HG02798 (cell line): Measurements from ENCODE around the gene HECW1.
A peak's percentile ranks its signal among the peaks of the same experiment; 100 is the strongest.
"Not testable (repeated sequence)": the region's sequence is repeated elsewhere in the genome, so short reads cannot be mapped to it uniquely, and the experiment has no call there.

ENCODE experiments used
- ATAC-seq: cut with Tn5 transposase; IDR thresholded peaks from one replicate; pipeline ENCODE4 v1.9.1; 2021; ENCODE audit warnings: mild to moderate bottlenecking; ENCODE audit not compliant: unreplicated experiment, poor library complexity

The HECW1 gene

DNA sequence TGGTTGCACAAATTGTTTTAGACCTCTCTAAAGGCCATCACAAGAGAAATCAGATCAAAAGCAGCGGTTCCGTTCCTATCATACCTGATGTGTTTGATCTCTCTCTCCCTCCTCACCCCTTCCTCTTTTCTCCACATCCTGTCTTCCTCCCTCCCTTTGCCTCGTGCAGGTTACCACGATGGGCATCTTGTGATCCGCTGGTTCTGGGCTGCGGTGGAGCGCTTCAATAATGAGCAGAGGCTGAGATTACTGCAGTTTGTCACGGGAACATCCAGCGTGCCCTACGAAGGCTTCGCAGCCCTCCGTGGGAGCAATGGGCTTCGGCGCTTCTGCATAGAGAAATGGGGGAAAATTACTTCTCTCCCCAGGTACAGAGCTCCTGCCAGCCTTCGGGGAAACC lies 442.0 kb downstream of the HECW1 start:
- no peak for ATAC-seq

DNA sequence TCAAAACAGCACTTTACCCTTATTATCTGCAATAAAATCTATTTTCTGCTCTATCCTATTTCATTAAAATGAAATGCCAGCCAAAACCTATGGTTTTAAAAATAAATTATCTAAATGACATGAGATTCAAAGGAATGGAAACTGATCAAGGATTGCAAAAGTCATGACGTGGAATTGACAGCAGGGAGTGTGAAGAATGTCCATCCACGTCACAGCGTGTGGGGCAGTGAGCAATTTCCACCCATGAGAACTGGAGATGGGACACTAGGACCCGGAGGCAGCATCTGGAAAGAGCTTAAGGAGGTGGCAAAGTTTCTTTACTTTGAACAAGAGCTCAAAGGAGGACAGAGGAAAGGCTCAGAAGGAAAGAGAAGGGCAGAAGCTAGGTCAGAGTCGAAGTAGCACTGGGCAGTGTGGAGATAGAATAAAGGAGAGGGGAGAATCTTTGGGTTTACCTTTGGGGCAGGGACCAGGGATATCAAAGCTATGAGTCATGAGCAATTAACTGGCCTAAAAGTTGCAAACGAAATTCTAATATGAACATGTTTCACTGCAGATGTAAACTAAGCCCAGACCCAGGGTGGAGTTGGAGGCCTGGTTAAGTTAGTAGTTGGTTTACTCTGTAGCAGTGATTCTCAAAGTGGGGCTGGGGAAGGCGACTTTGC lies 445.5 kb downstream of the HECW1 start:
- ATAC-seq, result no peak

DNA sequence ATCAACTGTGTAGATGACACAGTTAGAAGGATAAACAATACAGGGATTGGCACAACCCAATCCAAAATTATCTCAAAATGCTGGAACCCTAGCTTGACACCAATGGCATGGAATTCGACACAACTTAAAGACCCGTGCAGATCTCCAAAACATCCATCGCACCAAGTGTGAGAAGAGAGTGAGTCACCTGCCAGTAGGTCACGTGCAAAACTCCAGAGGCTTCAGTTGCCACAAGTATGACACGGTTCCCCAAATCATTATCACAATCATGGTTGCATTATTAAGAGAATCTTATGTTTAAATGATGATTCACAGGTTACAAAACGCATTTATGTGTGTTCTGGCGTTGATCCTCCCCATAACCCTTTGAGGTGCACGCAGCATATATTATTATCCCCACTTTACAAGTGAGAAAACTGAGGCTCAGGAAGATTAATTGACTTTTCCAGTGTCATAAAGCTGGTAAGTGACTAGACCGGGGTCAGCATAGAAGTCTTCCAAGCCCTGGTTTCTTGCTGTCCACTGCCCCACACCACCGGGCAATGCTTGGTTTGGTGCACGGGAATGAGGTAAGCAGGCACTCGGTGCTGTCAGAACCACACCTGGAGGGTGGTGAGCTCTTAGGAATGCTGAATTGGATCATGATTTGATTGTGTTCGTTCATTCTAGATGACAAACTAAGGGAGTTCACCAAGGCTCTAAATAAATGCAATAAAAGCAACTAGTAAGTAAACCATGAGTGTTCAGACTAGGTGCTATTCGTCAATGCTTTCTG lies 446.9 kb downstream of the HECW1 start:
- no peak for ATAC-seq

DNA sequence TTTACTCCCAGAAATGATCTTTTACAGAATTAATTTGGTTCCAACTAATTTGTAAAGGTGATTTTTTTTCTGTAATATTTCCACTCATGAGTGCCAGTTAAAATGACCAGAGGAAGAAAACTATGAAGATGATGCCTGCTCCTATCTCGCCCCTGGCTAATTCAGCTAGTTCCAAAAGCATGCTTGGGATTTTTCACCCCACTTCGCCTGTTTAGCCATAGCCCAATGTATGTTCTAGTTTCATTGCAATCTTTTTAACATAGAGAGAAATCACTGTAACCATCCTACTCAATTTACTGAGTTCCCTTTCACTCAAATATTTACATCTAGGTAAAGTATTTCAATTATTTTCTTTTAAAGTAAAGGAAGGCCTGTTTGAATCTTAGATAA lies 447.5 kb downstream of the HECW1 start:
- no peak for ATAC-seq

DNA sequence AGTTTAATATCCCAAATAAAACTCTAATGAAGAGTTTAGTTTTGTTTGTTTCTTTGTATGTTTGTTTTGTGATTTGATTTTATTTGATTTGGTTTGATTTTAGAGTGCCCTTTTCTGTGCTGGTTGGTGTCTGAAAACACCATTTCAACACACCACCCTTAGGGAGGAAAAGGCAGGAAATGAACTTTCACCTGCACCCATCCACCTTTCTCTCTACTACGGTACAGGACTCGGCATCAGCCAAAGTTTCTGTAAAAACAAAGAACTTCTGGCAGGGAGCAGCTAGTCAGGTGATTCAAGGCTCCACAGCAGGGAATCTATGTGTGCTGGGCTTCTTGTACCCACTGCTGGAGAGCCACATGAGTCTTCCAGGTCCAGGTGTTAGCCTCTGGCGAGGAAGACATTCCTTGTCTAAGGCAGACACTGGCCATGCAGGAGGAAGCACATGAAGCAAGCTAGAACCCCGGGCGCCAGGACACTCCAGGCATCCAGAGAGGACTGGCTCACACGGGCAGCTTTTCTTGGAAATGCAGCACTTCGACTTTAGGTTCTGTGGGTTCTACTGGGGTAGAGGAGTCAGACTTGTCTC lies 448.4 kb downstream of the HECW1 start:
- no peak for ATAC-seq

DNA sequence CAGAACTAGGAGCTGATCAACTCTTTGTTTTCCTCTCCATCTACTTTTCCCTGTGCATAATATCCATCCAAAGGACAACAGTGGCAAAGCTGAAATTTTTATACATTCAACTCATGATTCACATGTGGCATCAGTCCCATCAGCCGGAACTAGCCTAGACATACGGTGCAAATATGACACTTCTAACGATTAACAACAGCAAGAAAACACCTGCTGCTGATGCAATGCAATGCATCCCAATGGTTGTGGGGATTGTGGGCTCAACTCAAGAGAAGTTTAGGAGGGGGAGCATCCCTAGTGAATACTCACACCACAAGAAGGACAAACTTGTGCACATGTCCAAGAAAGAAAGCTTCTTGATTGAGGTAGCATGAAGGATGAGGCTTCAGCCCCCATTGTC lies 449.9 kb downstream of the HECW1 start:
- no peak for ATAC-seq

DNA sequence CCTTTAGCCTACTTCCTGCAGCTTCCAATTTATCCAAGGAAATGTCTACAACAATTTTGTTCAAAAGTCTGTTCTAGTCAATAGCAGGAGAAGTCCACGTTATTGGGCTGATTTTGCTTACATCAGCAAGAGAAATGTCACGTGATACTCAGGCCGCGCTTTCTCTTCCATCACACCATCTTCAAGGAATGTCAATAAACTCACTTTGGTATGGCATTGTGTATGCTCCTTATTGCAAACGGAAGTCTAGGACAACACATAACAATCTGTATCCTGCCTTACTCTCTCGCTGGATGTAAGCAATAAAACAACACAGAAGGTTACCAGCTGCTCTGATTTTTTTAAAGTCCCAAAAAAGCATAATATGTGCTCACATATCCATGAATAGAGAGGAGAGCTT lies 453.3 kb downstream of the HECW1 start:
- no peak for ATAC-seq

DNA sequence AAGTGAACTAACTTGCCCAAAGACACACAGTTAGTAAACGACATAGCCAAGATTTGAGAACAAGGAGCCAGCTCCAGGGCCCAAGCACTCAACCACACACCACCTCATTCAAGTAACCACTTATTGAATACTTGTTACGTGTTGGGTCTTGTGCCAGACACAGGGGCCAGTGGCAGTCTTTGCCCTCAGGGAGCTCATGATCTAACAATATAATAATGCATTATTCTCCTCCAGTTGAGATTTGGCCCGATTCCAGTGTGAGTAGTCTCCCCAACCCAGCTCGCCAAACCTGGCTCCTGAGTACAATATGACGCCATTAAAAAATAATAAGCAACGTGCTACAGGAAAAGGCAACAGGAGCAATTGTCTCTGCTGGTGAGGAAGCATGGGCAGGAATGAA lies 456.1 kb downstream of the HECW1 start:
- no peak for ATAC-seq

DNA sequence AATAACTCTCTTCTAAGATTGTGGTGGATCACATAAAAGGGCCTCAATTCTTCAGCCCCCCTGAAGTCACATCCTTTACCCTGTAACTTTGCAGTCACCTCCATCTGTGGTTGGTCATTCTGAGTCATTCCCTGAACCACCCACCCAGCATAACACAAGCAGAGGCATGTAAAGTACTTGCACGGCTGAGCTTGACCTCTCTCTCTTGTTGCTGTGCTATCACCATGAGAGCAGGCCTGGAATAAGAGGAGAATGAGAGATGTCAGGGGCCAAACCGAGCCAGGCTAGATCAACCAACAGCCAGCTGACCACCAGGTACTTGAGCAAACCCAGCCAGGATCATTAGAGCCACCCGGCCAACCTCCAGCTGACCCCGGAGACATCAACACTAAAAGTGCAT lies 457.0 kb downstream of the HECW1 start:
- peak; percentile 75 for ATAC-seq

DNA sequence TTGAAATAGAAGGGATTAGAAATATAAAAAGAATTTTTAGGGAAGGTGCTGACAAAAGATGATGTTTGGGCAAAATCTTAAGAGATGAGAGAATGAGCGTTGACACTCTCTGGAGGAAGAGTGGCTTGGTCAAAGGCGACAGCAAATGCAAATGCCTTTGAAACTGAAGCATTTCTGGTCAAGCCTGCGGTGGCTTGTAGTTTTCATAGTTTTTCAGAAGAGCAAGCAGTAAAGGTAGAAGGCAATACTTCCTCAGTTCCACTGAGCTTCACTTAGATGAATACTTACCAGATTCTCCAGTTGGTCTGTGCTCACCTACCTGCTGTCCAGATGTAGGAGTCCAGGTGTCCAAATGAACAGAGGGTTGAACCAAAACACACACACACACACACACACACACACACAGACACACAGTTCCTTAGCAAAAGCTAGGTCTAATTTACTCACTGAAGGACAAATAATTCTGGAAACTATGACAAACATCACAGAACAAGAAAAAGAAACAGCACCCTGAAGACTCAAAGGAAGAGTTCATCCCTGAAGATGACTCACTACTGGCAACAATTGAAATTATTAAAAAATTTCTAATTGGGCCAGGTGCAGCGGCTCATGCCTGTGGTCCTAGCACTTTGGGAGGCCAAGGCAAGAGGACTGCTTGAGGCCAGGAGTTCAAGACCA lies 458.4 kb downstream of the HECW1 start:
- peak; percentile 85 for ATAC-seq

DNA sequence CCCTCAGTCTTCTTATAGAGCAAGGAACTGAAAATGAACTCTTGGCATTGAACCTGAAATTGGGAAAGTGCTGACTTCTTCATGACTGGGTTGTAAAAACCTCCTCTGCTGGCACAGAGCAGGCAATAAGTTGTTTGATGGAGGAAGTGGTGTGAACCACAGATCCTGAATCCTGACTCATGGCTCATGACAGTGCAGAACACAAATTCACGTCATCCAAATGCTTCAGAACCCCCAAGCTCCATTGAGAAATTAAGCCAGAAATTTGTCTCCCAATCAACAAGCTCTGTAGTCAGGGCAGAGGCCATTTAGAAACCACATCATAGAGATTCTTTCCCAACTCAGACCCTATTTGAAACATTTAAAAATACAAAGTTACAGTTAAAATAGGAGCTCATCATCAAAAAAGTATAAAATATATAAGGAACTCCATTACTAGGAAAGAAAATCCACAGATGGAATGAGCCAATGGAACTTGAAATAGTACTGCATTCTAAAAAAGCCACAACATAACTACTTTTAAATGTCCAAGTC lies 460.1 kb downstream of the HECW1 start:
- no peak for ATAC-seq

DNA sequence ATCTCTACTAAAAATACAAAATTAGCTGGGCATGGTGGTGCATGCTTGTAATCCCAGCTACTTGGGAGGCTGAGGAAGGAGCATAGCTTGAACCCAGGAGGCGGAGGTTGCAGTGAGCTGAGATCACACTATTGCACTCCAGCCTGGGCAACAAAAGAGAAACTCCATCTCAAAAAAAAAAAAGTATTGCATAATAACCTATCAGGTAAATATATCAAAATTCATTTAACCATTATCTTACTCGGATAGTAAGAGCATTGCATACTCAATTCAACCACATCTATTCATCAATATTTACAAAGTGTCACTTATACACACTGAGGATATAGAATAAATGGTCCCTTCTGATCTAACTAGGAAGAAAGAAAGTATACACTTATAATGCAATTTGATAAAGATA lies 461.4 kb downstream of the HECW1 start:
- ATAC-seq, result not testable (repeated sequence)

DNA sequence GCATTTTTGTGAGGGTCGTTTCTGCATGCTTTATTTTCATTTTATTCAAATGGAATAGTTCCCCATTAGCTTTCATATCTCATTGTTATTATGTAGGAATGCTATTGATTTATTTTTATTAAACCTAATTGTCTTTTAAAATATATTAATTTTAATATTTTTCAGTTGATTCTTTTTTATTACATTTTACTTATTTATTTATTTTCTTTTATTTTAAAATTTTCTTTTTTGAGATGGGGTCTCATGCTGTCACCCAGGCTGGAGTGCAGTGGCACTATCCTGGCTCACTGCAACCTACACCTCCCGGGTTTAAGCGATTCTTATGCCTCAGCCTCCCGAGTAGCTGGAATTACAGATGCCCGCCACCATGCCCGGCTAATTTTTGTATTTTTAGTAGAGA lies 463.1 kb downstream of the HECW1 start:
- ATAC-seq, result no peak

DNA sequence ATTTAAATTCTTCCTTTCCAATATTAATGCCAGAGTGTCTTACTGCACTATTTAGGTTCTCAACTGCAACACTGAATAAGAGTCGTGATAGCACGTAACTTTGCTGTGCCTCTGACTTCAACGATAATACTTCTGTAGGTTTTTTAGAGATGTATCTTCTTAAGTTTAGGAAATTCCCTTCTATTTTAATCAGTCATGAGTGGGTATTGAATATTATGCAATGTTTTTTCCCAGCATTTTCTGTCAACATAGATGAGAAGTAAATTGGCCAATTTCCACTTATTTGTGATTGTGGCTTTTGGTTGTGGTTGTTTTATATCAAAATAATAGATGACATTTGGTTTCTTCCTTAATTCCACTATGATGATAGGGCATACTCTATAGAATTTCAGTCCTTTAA lies 463.8 kb downstream of the HECW1 start:
- ATAC-seq, result no peak

DNA sequence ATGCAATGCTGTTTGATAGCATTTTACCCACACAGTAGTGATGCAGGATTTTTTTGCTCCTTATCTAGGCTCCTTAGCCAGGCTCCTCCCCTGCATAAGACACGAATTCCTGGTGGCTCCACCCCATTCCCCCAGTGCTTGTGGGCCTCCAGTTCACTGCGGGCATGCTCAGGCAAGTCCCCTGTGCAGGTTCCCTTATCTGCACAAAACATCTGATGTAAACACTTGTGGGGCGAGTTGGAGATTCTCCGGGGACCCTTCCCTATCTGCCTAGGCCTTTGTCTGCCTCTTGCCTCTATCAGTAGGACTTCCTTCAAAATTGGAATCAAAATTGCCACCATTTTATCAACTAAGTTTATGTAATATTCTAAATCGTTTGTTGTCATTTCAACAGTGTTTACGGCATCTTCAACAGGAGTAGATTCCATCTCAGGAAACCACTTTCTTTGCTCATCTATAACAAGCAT lies 465.1 kb downstream of the HECW1 start:
- ATAC-seq, result no peak

DNA sequence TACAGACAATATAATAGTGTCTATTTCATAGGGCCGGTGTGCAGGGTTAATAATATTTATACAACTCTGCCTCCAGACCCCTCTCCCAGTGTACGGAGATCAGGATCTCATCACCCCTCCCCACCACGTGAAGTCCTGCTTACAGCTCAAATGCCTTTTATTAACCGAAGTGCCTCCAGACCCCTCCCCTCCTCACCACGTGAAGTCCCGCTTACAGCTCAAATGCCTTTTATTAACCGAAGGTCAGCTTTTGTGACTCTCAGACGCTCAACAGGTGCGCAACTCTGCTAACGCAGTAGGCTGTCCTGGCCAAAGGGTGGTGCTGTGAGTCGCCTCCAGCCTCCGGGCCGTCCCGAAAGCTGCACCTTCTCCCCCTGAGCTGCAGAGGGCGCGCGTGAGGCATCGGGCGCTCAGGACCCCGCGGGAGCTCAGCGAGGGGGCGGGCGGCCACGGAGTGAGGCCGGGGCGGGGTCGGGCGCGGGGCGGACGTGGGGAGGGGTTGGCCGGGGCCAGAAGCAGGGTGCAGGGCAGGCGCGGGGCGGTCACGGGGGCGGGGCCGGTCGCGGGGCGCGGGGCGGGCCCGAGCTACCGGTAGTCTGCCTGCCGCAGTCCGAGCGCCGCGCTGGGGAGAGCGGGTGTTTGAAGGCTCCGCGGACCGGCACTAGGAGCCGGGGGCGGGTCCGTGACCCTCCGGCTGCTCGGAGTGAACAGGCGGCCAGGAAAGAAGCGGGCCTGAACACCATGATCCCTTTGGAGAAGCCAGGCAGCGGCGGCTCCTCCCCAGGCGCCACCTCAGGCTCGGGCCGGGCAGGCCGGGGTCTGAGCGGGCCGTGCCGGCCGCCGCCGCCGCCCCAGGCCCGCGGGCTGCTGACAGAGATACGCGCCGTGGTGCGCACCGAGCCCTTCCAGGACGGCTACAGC lies 470.3 kb downstream of the HECW1 start, which contains the start of gene STK17A:
Gene STK17A (plus strand): TSS at position 606 of the 921 bp plus-strand sequence. CDS start 136 bp downstream, at position 742.
- ATAC-seq, result peak; percentile 83

DNA sequence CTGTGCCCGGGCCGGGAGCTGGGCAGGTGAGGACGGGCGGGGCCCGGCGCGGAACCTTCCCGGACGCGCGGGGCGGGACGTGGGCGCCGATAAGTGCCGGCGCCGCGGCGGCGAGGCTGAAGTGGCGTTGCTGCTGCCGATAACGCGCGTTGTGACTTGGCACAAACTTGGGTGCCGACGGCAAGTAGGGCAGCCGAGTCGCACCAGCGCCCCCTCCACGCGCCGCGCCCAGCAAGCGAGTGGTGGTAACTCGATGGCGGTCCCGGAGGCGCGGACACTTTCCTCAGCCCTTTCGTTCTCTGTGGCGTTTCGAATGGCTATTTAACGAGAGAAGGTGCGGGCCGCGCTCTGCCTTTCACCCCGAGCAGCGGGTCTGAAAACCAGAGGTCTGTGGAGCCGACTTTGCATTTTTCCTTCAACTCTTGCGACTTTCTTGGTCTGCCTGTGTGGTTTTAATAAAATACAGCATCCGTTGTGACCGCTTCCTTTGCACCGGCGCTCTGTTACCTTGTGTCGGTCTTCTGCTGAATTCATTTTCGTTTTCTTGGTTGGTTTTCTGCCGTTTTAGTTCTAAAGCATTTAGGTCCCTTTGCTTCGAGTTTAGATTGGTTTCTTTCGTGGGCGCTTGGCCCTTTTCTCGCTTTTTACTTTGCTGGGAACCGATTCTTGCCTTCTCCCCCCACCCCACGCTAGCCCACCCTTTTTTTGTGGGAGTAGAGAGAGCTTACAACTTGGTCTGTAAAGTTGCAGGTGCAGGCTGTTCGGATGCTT lies 471.2 kb downstream of the HECW1 start:
- ATAC-seq, result peak; percentile 26

DNA sequence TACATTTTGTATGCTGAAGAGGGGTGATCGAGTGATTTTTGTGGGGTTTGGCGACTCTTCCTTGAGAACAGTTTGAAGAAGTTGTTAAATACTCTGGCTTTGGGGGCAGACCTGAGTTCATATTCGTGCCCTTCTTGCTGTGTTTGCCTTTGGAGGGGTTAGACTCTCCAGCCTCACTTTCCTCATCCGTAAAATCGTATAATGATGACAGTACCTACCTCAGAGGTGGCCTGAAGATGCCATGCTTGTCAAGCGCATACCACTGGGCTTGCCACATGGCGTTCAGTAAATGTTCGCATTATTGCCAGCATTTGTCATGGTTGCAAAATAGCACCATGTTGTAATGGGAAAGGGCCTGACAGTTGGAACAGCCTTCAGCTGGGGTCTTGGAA lies 471.7 kb downstream of the HECW1 start:
- no peak for ATAC-seq

DNA sequence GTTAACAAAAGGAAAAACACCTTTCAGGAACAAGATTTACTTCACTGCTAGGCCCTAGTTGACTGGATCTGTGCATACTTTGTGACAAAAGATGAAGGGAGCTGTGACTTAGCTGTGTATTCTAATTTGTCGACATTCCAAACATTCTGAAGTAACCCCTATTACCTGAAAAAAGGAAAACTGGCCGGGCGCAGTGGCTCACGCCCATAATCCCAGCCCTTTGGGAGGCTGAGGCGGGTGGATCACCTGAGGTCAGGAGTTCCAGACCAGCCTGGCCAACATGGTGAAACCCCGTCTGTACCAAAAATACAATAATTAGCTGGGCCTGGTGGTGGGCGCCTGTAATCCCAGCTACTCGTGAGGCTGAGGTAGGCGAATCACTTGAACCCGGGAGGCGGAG lies 472.3 kb downstream of the HECW1 start:
- ATAC-seq, result not testable (repeated sequence)
